IMR-90 (cell line): ENCODE results near the gene MAP2K5. TPM values are rescaled to one million over a fixed set of nuclear protein-coding genes. Genes with fewer than 3 reads are reported as not detected.
A peak's percentile ranks its signal among the peaks of the same experiment; 100 is the strongest.

ENCODE experiments used
- ATAC-seq: fragments of 200-7000 bp; cut with Tn5 transposase; 2 replicates; pipeline ENCODE4 v1.9.1; 2020; ENCODE audit warnings: low read depth, mild to moderate bottlenecking, moderate library complexity
- BruUV-seq: library from RNA; stranded (reverse); fragments of 400-500 nt; replicated peaks from 2 replicates; lab custom pipeline; 2021; lab: Mats Ljungman, UMichigan
- CTCF ChIA-PET: fragments of 300-600 bp; formaldehyde crosslinking; extraction: SDS; loops from one replicate; lab custom pipeline; 2021; ENCODE audit warnings: antibody characterized with exemption; lab: Yijun Ruan, JAX
- POLR2A ChIA-PET: fragments of 300-600 bp; sonication (Branson Sonifier 250); formaldehyde crosslinking; loops from one replicate; lab custom pipeline; 2022; ENCODE audit warnings: antibody characterized with exemption; ENCODE audit not compliant: unreplicated experiment; lab: Charles Lee
- DNase-seq: peaks from one replicate; pipeline ENCODE4 v3.0.0; 2013
- H2AFZ ChIP-seq: replicated peaks from 2 replicates; pipeline ENCODE3; 2013; ENCODE audit warnings: low read length, mild to moderate bottlenecking; ENCODE audit not compliant: poor library complexity
- H2AK5ac ChIP-seq: 2 replicates; pipeline ENCODE4 v1.6.1; 2013; ENCODE audit warnings: low read depth, low read length, inconsistent platforms
- H2AK9ac ChIP-seq: replicated peaks from 2 replicates; pipeline ENCODE3; 2013; ENCODE audit warnings: mild to moderate bottlenecking, low read depth, low read length, moderate library complexity; ENCODE audit not compliant: poor library complexity
- H2BK120ac ChIP-seq: 2 replicates; pipeline ENCODE4 v1.6.1; 2013; ENCODE audit warnings: low read depth, low read length, inconsistent platforms
- H2BK15ac ChIP-seq: 3 replicates; pipeline ENCODE4 v1.6.1; 2013; ENCODE audit warnings: low read depth, low read length, inconsistent platforms
- H2BK20ac ChIP-seq: 2 replicates; pipeline ENCODE4 v1.6.1; 2013; ENCODE audit warnings: low read depth, mild to moderate bottlenecking, inconsistent platforms, low read length, moderate library complexity
- H2BK5ac ChIP-seq: 2 replicates; pipeline ENCODE4 v1.6.1; 2013; ENCODE audit warnings: mild to moderate bottlenecking, low read depth, low read length, inconsistent platforms; ENCODE audit not compliant: poor library complexity, severe bottlenecking
- H3K14ac ChIP-seq: replicated peaks from 2 replicates; pipeline ENCODE4 v1.6.1; 2013; ENCODE audit warnings: low read depth, low read length, inconsistent platforms
- H3K18ac ChIP-seq: 2 replicates; pipeline ENCODE4 v1.6.1; 2013; ENCODE audit warnings: low read depth, low read length, control low read depth
- H3K23ac ChIP-seq: 2 replicates; pipeline ENCODE4 v1.6.1; 2013; ENCODE audit warnings: low read depth, low read length, inconsistent platforms
- H3K27ac ChIP-seq: 2 replicates; pipeline ENCODE4 v1.5.1; 2013; ENCODE audit warnings: mild to moderate bottlenecking, control low read depth, low read length; ENCODE audit not compliant: insufficient read depth
- H3K27me3 ChIP-seq: 2 replicates; pipeline ENCODE4 v1.6.1; 2013; ENCODE audit warnings: low read length; ENCODE audit not compliant: control insufficient read depth, insufficient read depth
- H3K36me3 ChIP-seq: 2 replicates; pipeline ENCODE4 v1.6.1; 2013; ENCODE audit warnings: low read length, mixed read lengths; ENCODE audit not compliant: control insufficient read depth, insufficient read depth
- H3K4ac ChIP-seq: 2 replicates; pipeline ENCODE4 v1.6.1; 2013; ENCODE audit warnings: low read depth, low read length, inconsistent platforms
- H3K4me1 ChIP-seq: 2 replicates; pipeline ENCODE4 v1.6.1; 2013; ENCODE audit warnings: low read length, mixed read lengths; ENCODE audit not compliant: control insufficient read depth, insufficient read depth
- H3K4me2 ChIP-seq: 2 replicates; pipeline ENCODE4 v1.6.1; 2013; ENCODE audit warnings: low read depth, mild to moderate bottlenecking, control low read depth, low read length, moderate library complexity
- H3K4me3 ChIP-seq: 2 replicates; pipeline ENCODE4 v1.5.1; 2013; ENCODE audit warnings: low read depth, mild to moderate bottlenecking, control low read depth, low read length, moderate library complexity; ENCODE audit not compliant: insufficient read depth
- H3K56ac ChIP-seq: 2 replicates; pipeline ENCODE4 v1.6.1; 2013; ENCODE audit warnings: low read length, inconsistent platforms; ENCODE audit not compliant: insufficient read depth; ENCODE audit errors: extremely low read depth
- H3K79me1 ChIP-seq, 2 experiments: 2 replicates each; pipeline ENCODE4 v1.6.1; 2013; ENCODE audit warnings: low read length in 2 of 2, inconsistent platforms in 1 of 2, low read depth in 1 of 2
- H3K9ac ChIP-seq: 2 replicates; pipeline ENCODE4 v1.6.1; 2013; ENCODE audit warnings: low read depth, low read length, control low read depth
- H3K9me1 ChIP-seq: 2 replicates; pipeline ENCODE4 v1.6.1; 2013; ENCODE audit warnings: low read length, inconsistent platforms; ENCODE audit not compliant: insufficient read depth
- H3K9me3 ChIP-seq: 2 replicates; pipeline ENCODE4 v1.6.1; 2013; ENCODE audit warnings: low read length; ENCODE audit not compliant: control insufficient read depth, insufficient read depth
- H4K20me1 ChIP-seq: 2 replicates; pipeline ENCODE4 v1.6.1; 2013; ENCODE audit warnings: low read length, inconsistent platforms; ENCODE audit not compliant: insufficient read depth
- H4K5ac ChIP-seq: 2 replicates; pipeline ENCODE4 v1.6.1; 2013; ENCODE audit warnings: mild to moderate bottlenecking, low read depth, low read length, control low read depth
- H4K8ac ChIP-seq, 2 experiments: 2 replicates each; pipeline ENCODE4 v1.6.1; 2013; ENCODE audit warnings: low read depth in 2 of 2, low read length in 2 of 2, control low read depth in 1 of 2, inconsistent platforms in 1 of 2
- H4K91ac ChIP-seq: 2 replicates; pipeline ENCODE4 v1.6.1; 2013; ENCODE audit warnings: low read depth, low read length, inconsistent platforms; ENCODE audit not compliant: insufficient read depth
- BHLHE40 ChIP-seq: fragments of 150-350 bp; IDR thresholded peaks from 2 replicates; pipeline ENCODE4 v1.6.1; 2016; ENCODE audit warnings: mild to moderate bottlenecking, low read depth, low read length
- CEBPB ChIP-seq: IDR thresholded peaks from 2 replicates; pipeline ENCODE4 v1.6.1; 2012; ENCODE audit warnings: low read depth, low read length, improper control_type of control experiment
- CHD1 ChIP-seq: IDR thresholded peaks from 2 replicates; pipeline ENCODE4 v1.6.1; 2012; ENCODE audit warnings: low read depth, low read length, improper control_type of control experiment
- MAZ ChIP-seq: IDR thresholded peaks from 2 replicates; pipeline ENCODE4 v1.6.1; 2012; ENCODE audit warnings: low read depth, mild to moderate bottlenecking, low read length, improper control_type of control experiment, moderate library complexity, borderline replicate concordance
- MXI1 ChIP-seq: IDR thresholded peaks from 2 replicates; pipeline ENCODE4 v1.6.1; 2012; ENCODE audit warnings: low read depth, mild to moderate bottlenecking, low read length, moderate library complexity, borderline replicate concordance
- NFE2L2 ChIP-seq: fragments of 150-350 bp; IDR thresholded peaks from 2 replicates; pipeline ENCODE4 v1.6.1; 2016; ENCODE audit warnings: low read depth, mild to moderate bottlenecking, low read length
- POLR2A ChIP-seq: IDR thresholded peaks from 2 replicates; pipeline ENCODE4 v1.6.1; 2012; ENCODE audit warnings: mild to moderate bottlenecking, low read depth, low read length
- RAD21 ChIP-seq: IDR thresholded peaks from 2 replicates; pipeline ENCODE4 v1.6.1; 2012; ENCODE audit warnings: low read length, improper control_type of control experiment
- RFX5 ChIP-seq: IDR thresholded peaks from 2 replicates; pipeline ENCODE4 v1.8.0; 2012; ENCODE audit warnings: low read depth, mild to moderate bottlenecking, low read length, moderate library complexity
- SMC3 ChIP-seq: fragments of 150-350 bp; IDR thresholded peaks from 2 replicates; pipeline ENCODE4 v1.6.1; 2016; ENCODE audit warnings: low read depth, mild to moderate bottlenecking, antibody characterized with exemption, low read length, moderate library complexity
- WGBS, 2 experiments: methylation state at CpG; one replicate each; pipeline versions ENCODE4 v1.1.5 to v1.1.7; 2013; ENCODE audit warnings: missing lambda C conversion rate in 2 of 2; ENCODE audit not compliant: insufficient read length in 1 of 2; ENCODE audit errors: extremely low coverage in 2 of 2; 5-methylcytosine and 5-hydroxymethylcytosine counted together
- dilution Hi-C: fragments of 300-500 bp; cut with HindIII; formaldehyde crosslinking; loops from one replicate; pipeline ENCODE4 v1.14.3; 2018; ENCODE audit warnings: low sequenced_read_pairs; ENCODE audit not compliant: unreplicated experiment
- in situ Hi-C: fragments of 300-500 bp; cut with MboI; formaldehyde crosslinking; loops from 3 replicates; pipeline ENCODE4 v1.14.3; 2019; ENCODE audit warnings: low sequenced_read_pairs, inconsistent platforms, mixed read lengths
- intact Hi-C: fragments of 100-400 bp; cut with micrococcal nuclease; formaldehyde crosslinking; loops from 2 replicates; pipeline ENCODE4 v1.10.0; 2022
- polyA plus RNA-seq, 3 experiments: library from polyadenylated mRNA; depleted of rRNA; stranded (reverse); fragments of >200 nt; gene quantifications; 2 replicates each; pipeline ENCODE4 v1.2.3, GENCODE V29; 2012; ENCODE audit warnings: low replicate concordance in 1 of 3
- total RNA-seq: library from RNA; depleted of rRNA; stranded (reverse); fragments of >200 nt; gene quantifications from 2 replicates; pipeline ENCODE4 v1.2.3, GENCODE V29; 2012
- TF ChIP-seq, protein P1 (sequence below): fragments of 150-350 bp; IDR thresholded peaks from 2 replicates; pipeline ENCODE4 v1.6.1; 2017; ENCODE audit warnings: mild to moderate bottlenecking, antibody characterized with exemption, low read length, low read depth
- TF ChIP-seq, protein P2 (sequence below): conservative IDR thresholded peaks from 2 replicates; pipeline ENCODE4 v1.5.1; 2012; ENCODE audit warnings: mild to moderate bottlenecking, low read depth, low read length, improper control_type of control experiment
- TF ChIP-seq, protein P3 (sequence below): fragments of 150-350 bp; IDR thresholded peaks from 2 replicates; pipeline ENCODE4 v1.6.1; 2016; ENCODE audit warnings: low read depth, mild to moderate bottlenecking, low read length, moderate library complexity, borderline replicate concordance

Gene MAP2K5
- total and polyA plus RNA-seq, 2 of the 4 experiments (the other 2 are of a cell fraction): 1.6 to 6.1 TPM

DNA sequence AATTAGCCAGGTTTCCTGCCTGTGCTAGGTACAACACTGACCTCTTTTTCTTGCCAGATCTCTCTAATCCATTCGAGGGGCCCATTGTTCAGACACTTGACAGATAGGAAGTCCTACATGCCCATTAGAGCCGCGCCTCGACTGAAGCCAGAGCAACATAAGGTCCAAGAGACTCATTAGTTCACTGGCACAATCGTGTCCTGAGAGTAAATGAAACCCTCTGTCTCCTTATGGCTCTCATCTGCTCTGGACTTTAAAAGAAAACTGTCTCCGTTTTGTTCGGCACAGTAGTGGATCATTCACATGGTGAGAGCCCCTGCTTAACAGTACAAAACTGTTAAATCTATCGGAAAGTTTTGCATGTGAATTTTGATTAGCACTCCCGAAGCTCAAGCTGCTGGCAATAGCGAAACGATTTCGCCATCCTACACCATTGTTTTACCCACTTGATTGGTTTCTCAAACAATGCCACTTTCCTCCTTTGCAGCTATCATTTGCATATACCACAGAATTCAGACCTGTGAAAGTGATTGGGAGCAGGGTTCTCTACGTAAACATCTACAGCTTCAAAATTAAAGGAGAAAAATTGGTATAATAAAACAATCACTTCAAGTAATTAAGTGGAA, 40.6 kb upstream of the MAP2K5 start:
- no peak overlapping the region for H4K91ac ChIP-seq
- no peak overlapping the region for H3K27ac ChIP-seq
- H2AK5ac ChIP-seq: no peak overlapping the region
- DNase-seq (no peak), ATAC-seq (no peak)
- H3K14ac ChIP-seq: no peak overlapping the region
- H4K5ac ChIP-seq: no peak overlapping the region
- no peaks in the 10 kb centered on the region for H3K36me3 ChIP-seq
- no peaks in the 10 kb centered on the region for H3K9me1 ChIP-seq
- H2BK20ac ChIP-seq: no peak overlapping the region
- no peak overlapping the region for H2BK15ac ChIP-seq
- no peaks in the 10 kb centered on the region for H3K79me1 ChIP-seq
- TF ChIP-seq RAD21: no peak
- no peak for TF ChIP-seq CEBPB
- TF ChIP-seq, protein P1, sequence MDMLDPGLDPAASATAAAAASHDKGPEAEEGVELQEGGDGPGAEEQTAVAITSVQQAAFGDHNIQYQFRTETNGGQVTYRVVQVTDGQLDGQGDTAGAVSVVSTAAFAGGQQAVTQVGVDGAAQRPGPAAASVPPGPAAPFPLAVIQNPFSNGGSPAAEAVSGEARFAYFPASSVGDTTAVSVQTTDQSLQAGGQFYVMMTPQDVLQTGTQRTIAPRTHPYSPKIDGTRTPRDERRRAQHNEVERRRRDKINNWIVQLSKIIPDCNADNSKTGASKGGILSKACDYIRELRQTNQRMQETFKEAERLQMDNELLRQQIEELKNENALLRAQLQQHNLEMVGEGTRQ: no peak
- TF ChIP-seq SMC3: no peak
- TF ChIP-seq RFX5: no peak
- TF ChIP-seq, protein P2, sequence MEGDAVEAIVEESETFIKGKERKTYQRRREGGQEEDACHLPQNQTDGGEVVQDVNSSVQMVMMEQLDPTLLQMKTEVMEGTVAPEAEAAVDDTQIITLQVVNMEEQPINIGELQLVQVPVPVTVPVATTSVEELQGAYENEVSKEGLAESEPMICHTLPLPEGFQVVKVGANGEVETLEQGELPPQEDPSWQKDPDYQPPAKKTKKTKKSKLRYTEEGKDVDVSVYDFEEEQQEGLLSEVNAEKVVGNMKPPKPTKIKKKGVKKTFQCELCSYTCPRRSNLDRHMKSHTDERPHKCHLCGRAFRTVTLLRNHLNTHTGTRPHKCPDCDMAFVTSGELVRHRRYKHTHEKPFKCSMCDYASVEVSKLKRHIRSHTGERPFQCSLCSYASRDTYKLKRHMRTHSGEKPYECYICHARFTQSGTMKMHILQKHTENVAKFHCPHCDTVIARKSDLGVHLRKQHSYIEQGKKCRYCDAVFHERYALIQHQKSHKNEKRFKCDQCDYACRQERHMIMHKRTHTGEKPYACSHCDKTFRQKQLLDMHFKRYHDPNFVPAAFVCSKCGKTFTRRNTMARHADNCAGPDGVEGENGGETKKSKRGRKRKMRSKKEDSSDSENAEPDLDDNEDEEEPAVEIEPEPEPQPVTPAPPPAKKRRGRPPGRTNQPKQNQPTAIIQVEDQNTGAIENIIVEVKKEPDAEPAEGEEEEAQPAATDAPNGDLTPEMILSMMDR: no peak
- TF ChIP-seq POLR2A: no peak
- no peak for TF ChIP-seq MXI1
- TF ChIP-seq BHLHE40: no peak
- TF ChIP-seq NFE2L2: no peak
- no peak for TF ChIP-seq MAZ
- TF ChIP-seq, protein P3, sequence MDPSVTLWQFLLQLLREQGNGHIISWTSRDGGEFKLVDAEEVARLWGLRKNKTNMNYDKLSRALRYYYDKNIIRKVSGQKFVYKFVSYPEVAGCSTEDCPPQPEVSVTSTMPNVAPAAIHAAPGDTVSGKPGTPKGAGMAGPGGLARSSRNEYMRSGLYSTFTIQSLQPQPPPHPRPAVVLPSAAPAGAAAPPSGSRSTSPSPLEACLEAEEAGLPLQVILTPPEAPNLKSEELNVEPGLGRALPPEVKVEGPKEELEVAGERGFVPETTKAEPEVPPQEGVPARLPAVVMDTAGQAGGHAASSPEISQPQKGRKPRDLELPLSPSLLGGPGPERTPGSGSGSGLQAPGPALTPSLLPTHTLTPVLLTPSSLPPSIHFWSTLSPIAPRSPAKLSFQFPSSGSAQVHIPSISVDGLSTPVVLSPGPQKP: no peak
- no peak for TF ChIP-seq CHD1
- POLR2A ChIA-PET: no interaction called here
- no peaks in the 10 kb centered on the region for H4K20me1 ChIP-seq
- no peak overlapping the region for H3K4me2 ChIP-seq
- no peak overlapping the region for H3K9ac ChIP-seq
- H3K4me3 ChIP-seq: no peak overlapping the region
- no peak overlapping the region for H3K23ac ChIP-seq
- no peak overlapping the region for H3K56ac ChIP-seq
- H3K9me3 ChIP-seq: no peaks in the 10 kb centered on the region
- no peak overlapping the region for H2BK120ac ChIP-seq
- H2AFZ ChIP-seq: peak overlapping the region; percentile 59
- intact Hi-C loops: loop anchor here (2.0 kb wide), 1 partner anchor 335 kb away; no protein-coding TSS in a partner anchor
- no peak overlapping the region for H3K4ac ChIP-seq
- BruUV-seq: no TSS peak
- no peak overlapping the region for H2AK9ac ChIP-seq
- no peak overlapping the region for H2BK5ac ChIP-seq
- H3K18ac ChIP-seq: no peak overlapping the region
- no peaks in the 10 kb centered on the region for H3K4me1 ChIP-seq
- CTCF ChIA-PET: interaction anchor here (0.7 to 1.2 kb wide), 6 partner anchors 20 to 333 kb away, joined by 3 to 4 read pairs (median 4); partner anchors contain the start of gene SKOR1
- in situ Hi-C loops: no loop called here
- WGBS, 2 experiments: 46% methylated on average over 6 of the region's 13 CpGs; no CpG with 5 or more reads in 1 of the 2 experiments
- dilution Hi-C loops: no loop called here
- H3K27me3 ChIP-seq: no peaks in the 10 kb centered on the region
- H4K8ac ChIP-seq: no peak overlapping the region
